ENCODE data around the gene TIGAR.

The TIGAR gene

DNA sequence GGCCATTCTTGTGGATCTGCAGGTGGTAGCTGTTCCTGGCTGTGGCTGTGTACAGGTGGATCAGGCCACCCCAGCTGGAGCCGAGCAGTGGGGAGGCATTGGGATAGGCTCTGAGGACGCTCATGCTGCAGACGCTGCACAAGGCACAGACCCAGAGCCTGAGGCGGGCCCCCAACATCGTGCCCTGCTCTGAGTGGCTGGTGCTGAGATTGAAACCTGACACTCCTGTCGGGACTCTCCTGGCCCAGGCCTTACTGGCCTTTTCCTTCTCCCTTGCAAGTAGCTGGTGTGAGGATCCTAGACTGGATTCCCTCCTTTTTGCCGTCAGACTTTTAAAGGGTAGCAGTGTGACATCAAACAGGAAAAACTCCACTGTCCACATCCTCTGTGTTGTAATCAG, 58.4 kb downstream of the TIGAR start, which contains the start of gene FGF23:
Gene FGF23 (minus strand): TSS at position 308 of the 400 bp plus-strand sequence. CDS start 130 bp downstream, at position 178.
- Histone ChIP-seq H2BK120ac (ENCODE audit: low read depth, low read length) (no peak within 1 kb of the TSS), H3K18ac (ENCODE audit: low read length) (no peak within 1 kb of the TSS), H3K4me3 (ENCODE audit: low read length) (no peak within 1 kb of the TSS), H4K5ac (ENCODE audit: low read length) (no peak within 1 kb of the TSS), H3K27me3 (ENCODE audit: insufficient read depth, low read length, poor library complexity) (no peaks in the 10 kb centered on the region), H3K4me2 (ENCODE audit: low read length) (peak within 1 kb of the TSS; percentile 27), H4K8ac (ENCODE audit: low read depth, low read length) (no peak within 1 kb of the TSS), H3K4ac (ENCODE audit: low read depth, low read length) (no peak within 1 kb of the TSS), H3K9ac (ENCODE audit: low read length) (peak within 1 kb of the TSS; percentile 25), H2AK5ac (ENCODE audit: low read length) (no peak within 1 kb of the TSS), H3K27ac (ENCODE audit: low read depth, low read length) (no peak within 1 kb of the TSS), H3K36me3 (ENCODE audit: control insufficient read depth, insufficient read depth, low read length) (no peaks in the 10 kb centered on the region), H3K56ac (ENCODE audit: low read length) (peak within 1 kb of the TSS; percentile 84), H3K79me2 (ENCODE audit: control insufficient read depth, insufficient read depth, low read length) (no peaks in the 10 kb centered on the region), H2BK15ac (replicated peaks; ENCODE audit: low read depth) (no peak within 1 kb of the TSS), H3K23ac (ENCODE audit: low read length) (no peak within 1 kb of the TSS), H3K4me1 (ENCODE audit: control insufficient read depth, low read depth, low read length) (peaks cover 2% of the 10 kb centered on the region), H2BK5ac (ENCODE audit: low read length) (no peak within 1 kb of the TSS), H3K79me1 (ENCODE audit: low read length) (no peaks in the 10 kb centered on the region)
- DNase-seq = peak; percentile 84
- WGBS (ENCODE audit: extremely low coverage, insufficient coverage, low lambda C conversion rate) = no CpG with 5 or more reads among the region's 7 CpGs

DNA sequence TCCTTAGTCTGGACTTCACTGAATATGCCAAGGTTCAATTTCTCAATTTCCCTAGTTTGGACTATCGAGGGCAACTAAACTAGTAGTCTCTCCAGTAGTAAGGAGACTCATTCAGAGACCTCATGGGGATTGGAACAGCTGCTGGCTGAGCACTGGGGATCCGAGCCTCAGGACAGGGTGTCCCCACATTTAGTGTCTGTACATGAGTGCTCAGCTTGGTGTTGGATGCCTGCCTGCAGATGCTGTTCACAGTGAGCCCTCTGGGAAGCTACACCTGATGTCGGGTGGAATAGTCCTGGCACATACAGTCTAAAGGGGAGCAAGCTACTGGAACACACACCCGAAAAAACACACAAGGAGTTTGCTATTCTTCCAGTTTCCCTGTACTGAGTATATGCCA, 59.3 kb downstream of the TIGAR start:
- WGBS (ENCODE audit: extremely low coverage, insufficient coverage, low lambda C conversion rate) = no CpG with 5 or more reads among the region's 4 CpGs
- H3K79me1 ChIP-seq (ENCODE audit: low read length) = no peaks in the 10 kb centered on the region
- H3K4me2 ChIP-seq (ENCODE audit: low read length) = no peak overlapping the region
- no peak overlapping the region for H2BK15ac ChIP-seq (replicated peaks; ENCODE audit: low read depth)
- H3K18ac ChIP-seq (ENCODE audit: low read length) = no peak overlapping the region
- H3K27ac ChIP-seq (ENCODE audit: low read depth, low read length) = no peak overlapping the region
- H4K5ac ChIP-seq (ENCODE audit: low read length) = no peak overlapping the region
- no peak overlapping the region for H3K56ac ChIP-seq (ENCODE audit: low read length)
- H4K8ac ChIP-seq (ENCODE audit: low read depth, low read length) = no peak overlapping the region
- no peaks in the 10 kb centered on the region for H3K79me2 ChIP-seq (ENCODE audit: control insufficient read depth, insufficient read depth, low read length)
- H3K36me3 ChIP-seq (ENCODE audit: control insufficient read depth, insufficient read depth, low read length) = no peaks in the 10 kb centered on the region
- no peaks in the 10 kb centered on the region for H3K27me3 ChIP-seq (ENCODE audit: insufficient read depth, low read length, poor library complexity)
- no peak overlapping the region for H3K9ac ChIP-seq (ENCODE audit: low read length)
- peaks cover 2% of the 10 kb centered on the region for H3K4me1 ChIP-seq (ENCODE audit: control insufficient read depth, low read depth, low read length)
- DNase-seq = no peak
- H2AK5ac ChIP-seq (ENCODE audit: low read length) = no peak overlapping the region
- H3K4me3 ChIP-seq (ENCODE audit: low read length) = no peak overlapping the region
- no peak overlapping the region for H3K4ac ChIP-seq (ENCODE audit: low read depth, low read length)
- H2BK120ac ChIP-seq (ENCODE audit: low read depth, low read length) = no peak overlapping the region
- H2BK5ac ChIP-seq (ENCODE audit: low read length) = no peak overlapping the region
- H3K23ac ChIP-seq (ENCODE audit: low read length) = no peak overlapping the region

DNA sequence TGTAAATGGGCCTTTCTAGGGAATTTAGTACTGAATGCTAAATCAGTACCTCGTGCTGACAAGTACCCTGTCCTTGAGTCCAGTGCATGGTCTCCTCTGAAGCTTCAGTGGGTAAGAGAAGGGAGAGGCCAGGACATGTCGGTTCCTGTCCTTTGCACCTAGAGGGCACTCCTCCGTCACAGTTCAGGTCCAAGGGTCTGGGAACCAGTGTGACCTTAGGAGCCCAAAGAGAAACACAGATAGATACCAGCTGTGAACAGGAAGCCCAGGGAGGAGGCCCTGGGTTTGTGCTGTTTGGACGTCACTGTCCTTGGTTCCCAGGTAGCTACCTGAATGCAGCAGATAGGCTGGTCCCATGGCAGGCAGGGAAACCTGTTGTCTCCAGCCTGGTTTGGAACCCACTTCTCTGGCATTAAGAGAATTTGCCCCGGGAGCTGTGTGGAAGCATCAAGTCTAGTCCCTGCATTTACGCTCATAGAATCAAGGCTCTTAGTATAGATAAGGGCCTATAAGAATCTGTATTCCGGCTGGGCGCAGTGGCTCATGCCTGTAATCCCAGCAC, 62.4 kb downstream of the TIGAR start:
- Histone ChIP-seq H3K27ac (ENCODE audit: low read depth, low read length) (no peak overlapping the region), H2AK5ac (ENCODE audit: low read length) (no peak overlapping the region), H2BK120ac (ENCODE audit: low read depth, low read length) (no peak overlapping the region), H3K23ac (ENCODE audit: low read length) (no peak overlapping the region), H3K4me2 (ENCODE audit: low read length) (no peak overlapping the region), H2BK15ac (replicated peaks; ENCODE audit: low read depth) (no peak overlapping the region), H3K79me2 (ENCODE audit: control insufficient read depth, insufficient read depth, low read length) (no peaks in the 10 kb centered on the region), H3K36me3 (ENCODE audit: control insufficient read depth, insufficient read depth, low read length) (no peaks in the 10 kb centered on the region), H3K4ac (ENCODE audit: low read depth, low read length) (no peak overlapping the region), H4K5ac (ENCODE audit: low read length) (no peak overlapping the region), H2BK5ac (ENCODE audit: low read length) (no peak overlapping the region), H3K27me3 (ENCODE audit: insufficient read depth, low read length, poor library complexity) (no peaks in the 10 kb centered on the region), H3K56ac (ENCODE audit: low read length) (no peak overlapping the region), H4K8ac (ENCODE audit: low read depth, low read length) (no peak overlapping the region), H3K4me3 (ENCODE audit: low read length) (no peak overlapping the region), H3K4me1 (ENCODE audit: control insufficient read depth, low read depth, low read length) (peaks cover 2% of the 10 kb centered on the region), H3K9ac (ENCODE audit: low read length) (no peak overlapping the region), H3K79me1 (ENCODE audit: low read length) (no peaks in the 10 kb centered on the region), H3K18ac (ENCODE audit: low read length) (no peak overlapping the region)
- DNase-seq = peak; percentile 93
- WGBS (ENCODE audit: extremely low coverage, insufficient coverage, low lambda C conversion rate) = no CpG with 5 or more reads among the region's 8 CpGs

DNA sequence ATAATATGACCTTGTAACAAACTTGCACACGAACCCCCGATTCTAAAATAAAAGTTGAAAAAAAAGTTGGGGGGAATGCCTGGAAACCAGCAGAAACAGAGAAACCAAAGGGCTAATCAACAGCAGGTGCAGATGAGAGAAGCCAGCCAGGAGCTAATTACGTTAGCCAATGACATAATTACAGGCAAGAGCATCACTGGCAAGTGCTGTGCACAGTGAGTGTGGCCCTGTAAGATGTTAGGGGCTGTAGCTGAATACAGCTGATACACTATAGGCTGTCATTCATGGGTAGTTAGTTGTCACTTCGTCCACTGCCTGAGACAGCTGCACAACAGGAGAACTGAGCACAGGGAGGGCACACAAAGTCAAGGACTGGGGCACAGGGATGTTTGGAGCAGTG, 65.8 kb downstream of the TIGAR start:
- Histone ChIP-seq H3K79me1 (ENCODE audit: low read length) (no peaks in the 10 kb centered on the region), H3K36me3 (ENCODE audit: control insufficient read depth, insufficient read depth, low read length) (no peaks in the 10 kb centered on the region), H3K4me2 (ENCODE audit: low read length) (no peak overlapping the region), H2BK120ac (ENCODE audit: low read depth, low read length) (no peak overlapping the region), H3K56ac (ENCODE audit: low read length) (no peak overlapping the region), H2BK15ac (replicated peaks; ENCODE audit: low read depth) (no peak overlapping the region), H3K27ac (ENCODE audit: low read depth, low read length) (no peak overlapping the region), H3K4ac (ENCODE audit: low read depth, low read length) (no peak overlapping the region), H3K23ac (ENCODE audit: low read length) (no peak overlapping the region), H3K9ac (ENCODE audit: low read length) (no peak overlapping the region), H2AK5ac (ENCODE audit: low read length) (no peak overlapping the region), H3K27me3 (ENCODE audit: insufficient read depth, low read length, poor library complexity) (no peaks in the 10 kb centered on the region), H3K79me2 (ENCODE audit: control insufficient read depth, insufficient read depth, low read length) (no peaks in the 10 kb centered on the region), H3K18ac (ENCODE audit: low read length) (no peak overlapping the region), H4K8ac (ENCODE audit: low read depth, low read length) (no peak overlapping the region), H3K4me3 (ENCODE audit: low read length) (no peak overlapping the region), H4K5ac (ENCODE audit: low read length) (no peak overlapping the region), H3K4me1 (ENCODE audit: control insufficient read depth, low read depth, low read length) (no peaks in the 10 kb centered on the region), H2BK5ac (ENCODE audit: low read length) (no peak overlapping the region)
- no peak for DNase-seq
- WGBS (ENCODE audit: extremely low coverage, insufficient coverage, low lambda C conversion rate) = no CpG with 5 or more reads among the region's 4 CpGs

DNA sequence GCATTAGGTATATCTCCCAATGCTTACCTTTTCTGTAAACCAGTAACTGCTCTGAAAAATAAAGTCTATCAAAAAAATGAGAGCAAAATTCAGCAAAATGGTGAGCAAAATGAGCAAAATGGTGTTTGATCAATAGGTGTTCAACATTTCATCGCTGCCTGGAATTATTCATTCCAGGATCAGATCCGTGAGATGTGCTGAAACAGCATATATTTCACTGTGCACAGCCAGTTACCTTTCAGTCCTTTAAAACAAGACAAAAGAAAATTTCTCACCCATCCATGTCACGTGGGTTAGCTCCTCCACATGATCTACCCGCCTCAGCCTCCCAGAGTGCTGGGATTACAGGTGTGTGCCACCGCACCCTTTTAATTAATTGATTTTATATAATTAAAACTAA, 66.6 kb downstream of the TIGAR start:
- H3K4me1 ChIP-seq (ENCODE audit: control insufficient read depth, low read depth, low read length) = no peaks in the 10 kb centered on the region
- H2BK120ac ChIP-seq (ENCODE audit: low read depth, low read length) = no peak overlapping the region
- no peak overlapping the region for H3K27ac ChIP-seq (ENCODE audit: low read depth, low read length)
- DNase-seq = no peak
- no peak overlapping the region for H4K8ac ChIP-seq (ENCODE audit: low read depth, low read length)
- no peak overlapping the region for H3K18ac ChIP-seq (ENCODE audit: low read length)
- no peak overlapping the region for H3K4me3 ChIP-seq (ENCODE audit: low read length)
- no peak overlapping the region for H3K4me2 ChIP-seq (ENCODE audit: low read length)
- no peak overlapping the region for H2BK5ac ChIP-seq (ENCODE audit: low read length)
- no peak overlapping the region for H2AK5ac ChIP-seq (ENCODE audit: low read length)
- no peaks in the 10 kb centered on the region for H3K27me3 ChIP-seq (ENCODE audit: insufficient read depth, low read length, poor library complexity)
- H3K36me3 ChIP-seq (ENCODE audit: control insufficient read depth, insufficient read depth, low read length) = no peaks in the 10 kb centered on the region
- H3K9ac ChIP-seq (ENCODE audit: low read length) = no peak overlapping the region
- no peak overlapping the region for H3K4ac ChIP-seq (ENCODE audit: low read depth, low read length)
- H2BK15ac ChIP-seq (replicated peaks; ENCODE audit: low read depth) = no peak overlapping the region
- H3K56ac ChIP-seq (ENCODE audit: low read length) = no peak overlapping the region
- no CpG with 5 or more reads among the region's 5 CpGs for WGBS (ENCODE audit: extremely low coverage, insufficient coverage, low lambda C conversion rate)
- H4K5ac ChIP-seq (ENCODE audit: low read length) = no peak overlapping the region
- no peaks in the 10 kb centered on the region for H3K79me2 ChIP-seq (ENCODE audit: control insufficient read depth, insufficient read depth, low read length)
- H3K23ac ChIP-seq (ENCODE audit: low read length) = no peak overlapping the region
- H3K79me1 ChIP-seq (ENCODE audit: low read length) = no peaks in the 10 kb centered on the region

DNA sequence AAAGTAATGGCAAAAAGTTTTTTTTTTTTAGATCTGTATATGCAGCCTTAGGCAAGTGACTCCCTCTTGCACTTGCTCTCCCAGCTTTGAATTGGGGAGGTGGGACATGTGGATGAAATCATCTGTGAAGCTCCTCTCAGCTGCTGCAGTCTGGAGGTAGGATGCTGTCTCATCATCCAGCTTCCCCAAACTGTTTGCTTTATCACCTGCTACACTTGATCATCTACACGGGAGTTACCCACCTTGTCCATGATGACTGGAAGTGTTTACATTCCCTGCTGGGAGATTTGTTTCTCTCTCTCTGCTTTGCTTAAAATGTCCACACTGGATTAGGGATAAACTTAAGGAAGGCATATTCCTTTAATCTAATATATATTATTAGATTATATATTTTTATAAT, 67.0 kb downstream of the TIGAR start:
- Histone ChIP-seq H3K56ac (ENCODE audit: low read length) (no peak overlapping the region), H4K8ac (ENCODE audit: low read depth, low read length) (no peak overlapping the region), H3K23ac (ENCODE audit: low read length) (no peak overlapping the region), H2BK5ac (ENCODE audit: low read length) (no peak overlapping the region), H3K4me1 (ENCODE audit: control insufficient read depth, low read depth, low read length) (no peaks in the 10 kb centered on the region), H2BK120ac (ENCODE audit: low read depth, low read length) (no peak overlapping the region), H2BK15ac (replicated peaks; ENCODE audit: low read depth) (no peak overlapping the region), H3K36me3 (ENCODE audit: control insufficient read depth, insufficient read depth, low read length) (no peaks in the 10 kb centered on the region), H3K27me3 (ENCODE audit: insufficient read depth, low read length, poor library complexity) (no peaks in the 10 kb centered on the region), H3K79me1 (ENCODE audit: low read length) (no peaks in the 10 kb centered on the region), H3K9ac (ENCODE audit: low read length) (no peak overlapping the region), H3K4me3 (ENCODE audit: low read length) (no peak overlapping the region), H4K5ac (ENCODE audit: low read length) (no peak overlapping the region), H3K4ac (ENCODE audit: low read depth, low read length) (no peak overlapping the region), H3K79me2 (ENCODE audit: control insufficient read depth, insufficient read depth, low read length) (no peaks in the 10 kb centered on the region), H3K27ac (ENCODE audit: low read depth, low read length) (no peak overlapping the region), H2AK5ac (ENCODE audit: low read length) (no peak overlapping the region), H3K4me2 (ENCODE audit: low read length) (no peak overlapping the region), H3K18ac (ENCODE audit: low read length) (no peak overlapping the region)
- no CpG with 5 or more reads among the region's 1 CpG for WGBS (ENCODE audit: extremely low coverage, insufficient coverage, low lambda C conversion rate)
- no peak for DNase-seq

Data from mesendoderm (in vitro differentiated cells).